ENCODE data around the gene SLC25A27. TPM values are rescaled to one million over a fixed set of nuclear protein-coding genes. Genes with fewer than 3 reads are reported as not detected.

SLC25A27 gene
- total RNA-seq, 1 experiment from 2014 or later, result 10.7 TPM

GRCh38 chr6:46657642-46658041, 4.9 kb downstream of the SLC25A27 start:
- no peak for ATAC-seq
- POLR2A ChIA-PET, result no interaction called here
- no TSS peak for BruUV-seq (replicated peaks)

GRCh38 chr6:46661483-46661882, 8.7 kb downstream of the SLC25A27 start:
- H3K4me2 ChIP-seq (ENCODE audit: low read length), result no peak overlapping the region
- POLR2A ChIA-PET, result no interaction called here
- H3K9me3 ChIP-seq (ENCODE audit: control insufficient read depth in 1 of 2, insufficient read depth in 1 of 2, low read depth in 1 of 2, low read length in 2 of 2), result no peaks in the 10 kb centered on the region
- H3K4me3 ChIP-seq (replicated peaks in 1 of 2; ENCODE audit: low read depth in 1 of 2, low read length in 2 of 2), result no peak overlapping the region
- no peaks in the 10 kb centered on the region for H3K9me2 ChIP-seq (ENCODE audit: insufficient read depth)
- no peak for DNase-seq (ENCODE audit: low read depth, low spot score)
- H3K4me1 ChIP-seq (ENCODE audit: control insufficient read depth in 1 of 2, insufficient read depth in 2 of 2, low read length in 2 of 2), result no peaks in the 10 kb centered on the region
- no TSS peak for BruUV-seq (replicated peaks)
- intact Hi-C loops (cut with micrococcal nuclease), result no loop called here
- no peaks in the 10 kb centered on the region for H4K20me1 ChIP-seq (ENCODE audit: insufficient read depth)
- TF ChIP-seq ELF1 (IDR thresholded peaks at IDR 0.05; ENCODE audit: borderline replicate concordance, low read depth) (no peak), FOSL1 (IDR thresholded peaks at IDR 0.05; ENCODE audit: low read depth) (no peak), SIN3A (IDR thresholded peaks at IDR 0.05; ENCODE audit: low read depth) (no peak), RAD21 (IDR thresholded peaks at IDR 0.05; ENCODE audit: low read depth) (no peak)
- H3K9ac ChIP-seq (ENCODE audit: low read length), result no peak overlapping the region
- RAD21 ChIA-PET (ENCODE audit: low non-redundant PET in 1 of 2, low total read pairs in 2 of 2, uncharacterized antibody in 2 of 2, unreplicated experiment in 2 of 2), result no interaction called here
- H3K27me3 ChIP-seq (ENCODE audit: insufficient read depth, low read length), result no peaks in the 10 kb centered on the region
- no peaks in the 10 kb centered on the region for H3K79me2 ChIP-seq (ENCODE audit: insufficient read depth, low read length)
- ATAC-seq, result no peak
- CTCF ChIA-PET, result no interaction called here
- no peaks in the 10 kb centered on the region for H3K36me3 ChIP-seq (ENCODE audit: control insufficient read depth in 1 of 2, insufficient read depth in 2 of 2, low read length in 2 of 2)
- H3K27ac ChIP-seq (ENCODE audit: low read depth, low read length), result no peak overlapping the region
- no peak overlapping the region for H2AFZ ChIP-seq (ENCODE audit: low read depth, low read length, poor library complexity, severe bottlenecking)

More at GRCh38 chr6:46657642-46658041, 4.9 kb downstream of the SLC25A27 start:
- no peak overlapping the region for H3K4me3 ChIP-seq (replicated peaks in 1 of 2; ENCODE audit: low read depth in 1 of 2, low read length in 2 of 2)
- no peaks in the 10 kb centered on the region for H3K27me3 ChIP-seq (ENCODE audit: insufficient read depth, low read length)
- no peaks in the 10 kb centered on the region for H3K9me2 ChIP-seq (ENCODE audit: insufficient read depth)
- H3K9ac ChIP-seq (ENCODE audit: low read length), result no peak overlapping the region
- intact Hi-C loops (cut with micrococcal nuclease), result no loop called here
- no peak overlapping the region for H3K27ac ChIP-seq (ENCODE audit: low read depth, low read length)
- RAD21 ChIA-PET (ENCODE audit: low non-redundant PET in 1 of 2, low total read pairs in 2 of 2, uncharacterized antibody in 2 of 2, unreplicated experiment in 2 of 2), result no interaction called here
- H3K4me2 ChIP-seq (ENCODE audit: low read length), result no peak overlapping the region
- no peaks in the 10 kb centered on the region for H3K79me2 ChIP-seq (ENCODE audit: insufficient read depth, low read length)
- H2AFZ ChIP-seq (ENCODE audit: low read depth, low read length, poor library complexity, severe bottlenecking), result no peak overlapping the region
- DNase-seq (ENCODE audit: low read depth, low spot score), result no peak
- TF ChIP-seq SRF (IDR thresholded peaks at IDR 0.05; ENCODE audit: low read depth) (no peak), EGR1 (IDR thresholded peaks at IDR 0.05; ENCODE audit: low read depth) (no peak), POLR2A (IDR thresholded peaks at IDR 0.05; ENCODE audit: borderline replicate concordance, extremely low read depth, insufficient read depth, insufficient read length) (no peak), EZH2 (IDR thresholded peaks at IDR 0.05) (no peak), ATF3 (IDR thresholded peaks at IDR 0.05) (no peak)
- no peaks in the 10 kb centered on the region for H4K20me1 ChIP-seq (ENCODE audit: insufficient read depth)
- no peaks in the 10 kb centered on the region for H3K9me3 ChIP-seq (ENCODE audit: control insufficient read depth in 1 of 2, insufficient read depth in 1 of 2, low read depth in 1 of 2, low read length in 2 of 2)
- CTCF ChIA-PET, result no interaction called here
- H3K4me1 ChIP-seq (ENCODE audit: control insufficient read depth in 1 of 2, insufficient read depth in 2 of 2, low read length in 2 of 2), result peaks cover 3 to 8% of the 10 kb centered on the region in 2 experiments; a peak in 2 of 4 replicates
- H3K36me3 ChIP-seq (ENCODE audit: control insufficient read depth in 1 of 2, insufficient read depth in 2 of 2, low read length in 2 of 2), result no peaks in the 10 kb centered on the region

All from HCT116 (cell line).